ENCODE data around the gene SPATA32. TPM values are rescaled to one million over a fixed set of nuclear protein-coding genes. Genes with fewer than 3 reads are reported as not detected.

Gene SPATA32
- total RNA-seq, 1 donor from 2014 or later = 0.37 TPM

DNA sequence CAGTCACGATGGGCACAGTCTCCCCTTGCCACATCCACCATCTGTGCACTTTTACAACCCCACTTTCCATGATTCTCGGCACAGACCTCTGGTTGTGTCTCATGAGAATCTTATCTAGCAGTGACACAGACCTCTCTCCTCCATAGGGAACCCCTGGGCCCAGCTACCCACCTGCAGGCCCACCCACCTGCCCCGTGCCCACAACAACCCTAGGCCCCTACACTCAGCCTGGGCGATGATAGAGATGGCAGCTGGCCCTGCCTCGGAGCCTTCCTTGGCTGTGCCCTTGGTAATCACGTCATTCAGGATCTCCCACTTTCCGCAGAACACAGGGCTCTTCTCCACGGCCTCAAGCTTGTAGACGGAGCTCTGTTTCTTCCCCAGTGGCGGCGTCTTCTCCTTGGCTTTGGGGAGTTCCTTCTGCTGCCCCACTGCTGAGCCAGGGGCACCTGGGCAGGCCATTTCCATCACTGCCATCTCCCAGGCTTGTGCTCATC is 28.4 kb upstream of the SPATA32 start:
- Mint-ChIP-seq H3K27me3 (ENCODE audit: low read depth) (no peaks in the 10 kb centered on the region), H3K27ac (peak overlapping the region; percentile 69), H3K4me3 (ENCODE audit: low read depth) (no peak overlapping the region), H3K9me3 (no peaks in the 10 kb centered on the region), H3K36me3 (ENCODE audit: low read depth) (peaks cover 70% of the 10 kb centered on the region), H3K4me1 (ENCODE audit: low read depth) (peaks cover 44% of the 10 kb centered on the region)
- DNase-seq (ENCODE audit: low spot score) = no peak
- intact Hi-C loops (cut with micrococcal nuclease) = no loop called here

DNA sequence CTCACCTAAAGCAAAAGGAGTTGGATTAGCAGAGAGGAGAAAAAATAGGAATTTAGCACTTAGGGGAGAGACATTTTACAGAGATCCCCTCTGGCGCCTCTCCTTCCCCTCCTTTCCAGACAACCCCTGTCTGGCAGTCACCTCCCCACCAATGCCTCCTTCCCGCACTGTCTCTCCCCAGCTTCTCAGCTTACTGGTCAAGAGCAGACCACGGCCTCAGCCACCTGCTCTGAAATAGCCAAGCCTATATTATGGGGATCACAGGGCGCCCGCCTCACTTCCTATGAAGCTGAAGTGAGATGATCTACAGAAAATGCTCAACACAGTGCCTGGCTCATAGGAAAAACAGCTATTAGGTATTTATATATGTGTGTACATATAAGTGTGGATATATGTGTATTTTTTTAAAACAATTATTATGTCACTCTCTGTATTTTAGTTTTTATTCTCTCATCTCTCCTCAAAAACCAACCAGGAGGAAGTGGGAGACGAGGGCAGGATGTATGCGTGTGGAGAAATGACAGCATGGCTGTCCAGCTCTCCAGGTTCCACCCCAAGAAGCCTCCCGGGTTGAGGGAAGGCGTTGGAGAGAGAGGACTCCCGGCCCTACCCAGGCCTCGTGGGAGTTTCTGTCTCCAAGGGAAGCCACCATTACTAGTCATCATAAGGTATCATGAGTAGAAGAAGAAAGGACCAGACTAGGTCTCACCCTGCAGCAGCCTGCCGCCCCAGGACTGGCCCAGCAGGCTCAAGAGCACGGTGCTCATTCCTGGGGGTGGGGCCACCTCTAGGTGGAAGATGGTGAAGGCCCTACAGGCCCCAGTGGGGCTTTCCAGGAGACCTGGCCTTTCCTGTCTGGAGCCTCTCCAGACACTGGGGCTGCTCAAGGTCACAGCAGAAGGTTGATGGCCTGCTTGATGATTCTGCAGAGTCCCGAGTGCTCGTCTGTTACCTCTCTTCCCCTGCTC is 27.7 kb upstream of the SPATA32 start:
- no peaks in the 10 kb centered on the region for H3K9me3 Mint-ChIP-seq
- peak overlapping the region; percentile 69 for H3K27ac Mint-ChIP-seq
- peaks cover 41% of the 10 kb centered on the region for H3K4me1 Mint-ChIP-seq (ENCODE audit: low read depth)
- intact Hi-C loops (cut with micrococcal nuclease) = no loop called here
- H3K36me3 Mint-ChIP-seq (ENCODE audit: low read depth) = peaks cover 73% of the 10 kb centered on the region
- DNase-seq (ENCODE audit: low spot score) = no peak
- no peaks in the 10 kb centered on the region for H3K27me3 Mint-ChIP-seq (ENCODE audit: low read depth)
- H3K4me3 Mint-ChIP-seq (ENCODE audit: low read depth) = no peak overlapping the region

DNA sequence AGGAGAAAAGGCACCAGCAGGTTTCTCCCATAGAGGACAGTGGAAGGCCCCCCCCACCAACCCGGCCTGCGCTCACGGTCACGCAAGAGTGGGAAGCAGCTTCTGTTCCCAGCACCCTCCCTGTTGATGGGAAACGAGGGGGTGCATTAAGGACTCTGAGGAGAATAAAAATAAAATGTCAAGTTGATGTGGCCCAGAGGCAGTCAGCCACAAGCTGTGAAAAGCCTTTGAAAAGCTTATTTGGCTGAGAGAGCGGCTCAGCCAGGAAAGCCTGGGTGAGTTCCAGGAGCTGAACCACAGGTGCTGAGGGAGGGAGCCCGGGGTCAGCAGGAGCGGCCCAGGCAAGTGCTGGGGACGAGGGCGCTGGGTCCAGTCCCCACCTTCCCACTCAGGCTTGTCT is 26.9 kb upstream of the SPATA32 start:
- Mint-ChIP-seq H3K27me3 (ENCODE audit: low read depth) (no peaks in the 10 kb centered on the region), H3K9me3 (no peaks in the 10 kb centered on the region), H3K36me3 (ENCODE audit: low read depth) (peaks cover 78% of the 10 kb centered on the region), H3K27ac (peak overlapping the region; percentile 28), H3K4me1 (ENCODE audit: low read depth) (peaks cover 35% of the 10 kb centered on the region), H3K4me3 (ENCODE audit: low read depth) (no peak overlapping the region)
- no peak for DNase-seq (ENCODE audit: low spot score)
- intact Hi-C loops (cut with micrococcal nuclease) = no loop called here

- intact Hi-C loops (cut with micrococcal nuclease) = no loop called here
- Mint-ChIP-seq H3K36me3 (ENCODE audit: low read depth) (peaks cover 79% of the 10 kb centered on the region), H3K27me3 (ENCODE audit: low read depth) (no peaks in the 10 kb centered on the region), H3K9me3 (no peaks in the 10 kb centered on the region), H3K27ac (no peak overlapping the region), H3K4me1 (ENCODE audit: low read depth) (peaks cover 26% of the 10 kb centered on the region), H3K4me3 (ENCODE audit: low read depth) (no peak overlapping the region)
- DNase-seq (ENCODE audit: low spot score) = no peak
These were observed 25.9 kb upstream of the SPATA32 start for GRCh38 chr17:45287526-45288500.

DNA sequence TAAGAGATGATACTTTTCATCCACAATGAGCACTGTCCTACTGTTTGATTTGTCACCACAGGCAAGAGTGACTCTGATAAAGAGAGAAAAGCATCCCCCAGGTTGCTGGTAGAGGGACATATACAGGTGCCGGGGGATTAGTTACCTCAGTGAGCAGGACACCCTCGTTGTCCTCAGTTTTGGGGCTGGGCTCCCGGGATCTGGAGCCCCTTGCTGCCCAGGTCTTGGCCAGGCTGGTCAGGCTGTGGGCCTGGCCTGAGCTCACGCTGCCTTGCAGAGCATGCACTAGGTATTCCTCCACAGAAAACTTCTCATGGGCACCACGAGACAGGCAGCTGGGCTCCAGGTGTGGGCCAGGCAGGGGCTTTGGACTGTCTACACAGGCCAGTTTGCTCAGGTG is 24.4 kb upstream of the SPATA32 start:
- peaks cover 83% of the 10 kb centered on the region for H3K36me3 Mint-ChIP-seq (ENCODE audit: low read depth)

DNA sequence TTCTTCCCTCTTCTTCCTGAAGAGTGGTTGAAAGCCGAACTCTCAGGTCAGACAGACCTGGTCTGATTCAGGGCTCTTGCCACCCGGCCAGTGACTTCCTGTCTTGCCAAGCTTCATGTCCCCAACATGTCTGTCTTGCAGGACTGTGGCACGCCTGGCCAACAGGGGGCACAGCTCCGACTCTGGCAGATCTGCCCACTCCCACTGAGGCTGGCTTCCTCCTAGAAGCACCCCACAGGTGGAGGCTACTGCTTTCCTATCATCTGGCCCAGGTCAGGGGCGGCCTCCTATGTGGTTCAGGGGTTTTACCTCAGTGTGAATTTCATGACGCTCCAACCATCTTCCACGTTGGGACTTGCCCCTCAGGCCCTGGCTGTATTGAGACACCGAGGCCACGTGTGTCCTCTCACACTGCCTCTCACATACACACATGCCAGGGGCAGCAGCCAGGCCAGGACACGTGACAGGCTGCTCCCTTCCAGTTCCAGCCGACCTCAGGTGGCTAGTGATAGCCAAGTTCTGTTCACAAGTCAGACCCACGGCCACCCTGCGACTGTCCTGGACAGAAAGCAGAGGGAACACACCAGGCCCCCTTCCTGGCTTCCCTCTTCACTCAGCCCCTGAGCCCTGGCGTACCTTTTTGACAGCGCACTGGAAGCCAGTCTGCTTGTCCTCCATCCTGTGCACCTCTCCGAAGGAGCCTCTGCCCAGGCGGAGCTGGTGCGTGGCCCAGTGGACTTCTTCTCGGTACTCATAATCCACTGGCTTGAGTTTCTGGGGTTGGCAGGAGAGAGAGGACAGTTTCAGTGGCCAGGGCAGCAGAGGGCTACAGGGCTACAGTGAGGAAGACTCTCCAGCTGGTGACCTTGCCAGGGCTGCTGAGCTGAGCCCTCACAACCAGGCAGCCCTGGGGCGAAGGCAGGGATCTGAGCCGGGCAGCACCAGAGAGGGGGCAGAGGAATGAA is 22.6 kb upstream of the SPATA32 start:
- Mint-ChIP-seq H3K4me3 (ENCODE audit: low read depth) (no peak overlapping the region), H3K9me3 (no peaks in the 10 kb centered on the region), H3K36me3 (ENCODE audit: low read depth) (peaks cover 74% of the 10 kb centered on the region), H3K4me1 (ENCODE audit: low read depth) (peaks cover 7% of the 10 kb centered on the region), H3K27me3 (ENCODE audit: low read depth) (no peaks in the 10 kb centered on the region), H3K27ac (peak overlapping the region; percentile 69)
- intact Hi-C loops (cut with micrococcal nuclease) = no loop called here
- no peak for DNase-seq (ENCODE audit: low spot score)

More for the DNA sequence above, 24.4 kb upstream of the SPATA32 start:
- no peaks in the 10 kb centered on the region for H3K9me3 Mint-ChIP-seq
- H3K4me1 Mint-ChIP-seq (ENCODE audit: low read depth) = peaks cover 20% of the 10 kb centered on the region
- no peak overlapping the region for H3K4me3 Mint-ChIP-seq (ENCODE audit: low read depth)
- no peak for DNase-seq (ENCODE audit: low spot score)
- H3K27me3 Mint-ChIP-seq (ENCODE audit: low read depth) = no peaks in the 10 kb centered on the region
- H3K27ac Mint-ChIP-seq = peak overlapping the region; percentile 1
- intact Hi-C loops (cut with micrococcal nuclease) = no loop called here

DNA sequence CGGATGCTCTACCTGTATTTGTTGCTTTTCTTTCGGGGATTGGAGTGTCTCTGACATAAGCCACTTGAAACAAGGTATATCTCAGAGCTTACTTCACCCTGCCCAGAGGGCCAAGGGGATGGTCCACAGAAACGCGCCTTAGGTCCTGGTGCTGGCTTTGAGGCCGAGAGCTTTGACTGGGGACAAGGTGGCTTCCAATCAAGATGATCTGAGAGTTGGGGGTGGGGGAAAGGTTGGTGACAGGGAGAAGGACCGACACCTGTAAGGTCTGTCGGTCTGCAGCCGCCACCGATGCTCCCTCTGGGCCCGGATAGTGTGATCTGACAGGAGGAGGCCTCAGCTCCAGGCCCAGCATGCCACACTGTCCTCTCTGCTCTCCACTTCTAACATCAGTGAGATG is 21.8 kb upstream of the SPATA32 start:
- DNase-seq (ENCODE audit: low spot score) = no peak
- Mint-ChIP-seq H3K27me3 (ENCODE audit: low read depth) (no peaks in the 10 kb centered on the region), H3K36me3 (ENCODE audit: low read depth) (peaks cover 72% of the 10 kb centered on the region), H3K4me3 (ENCODE audit: low read depth) (no peak overlapping the region), H3K9me3 (no peaks in the 10 kb centered on the region), H3K4me1 (ENCODE audit: low read depth) (peaks cover 5% of the 10 kb centered on the region), H3K27ac (peak overlapping the region; percentile 54)
- intact Hi-C loops (cut with micrococcal nuclease) = no loop called here

DNA sequence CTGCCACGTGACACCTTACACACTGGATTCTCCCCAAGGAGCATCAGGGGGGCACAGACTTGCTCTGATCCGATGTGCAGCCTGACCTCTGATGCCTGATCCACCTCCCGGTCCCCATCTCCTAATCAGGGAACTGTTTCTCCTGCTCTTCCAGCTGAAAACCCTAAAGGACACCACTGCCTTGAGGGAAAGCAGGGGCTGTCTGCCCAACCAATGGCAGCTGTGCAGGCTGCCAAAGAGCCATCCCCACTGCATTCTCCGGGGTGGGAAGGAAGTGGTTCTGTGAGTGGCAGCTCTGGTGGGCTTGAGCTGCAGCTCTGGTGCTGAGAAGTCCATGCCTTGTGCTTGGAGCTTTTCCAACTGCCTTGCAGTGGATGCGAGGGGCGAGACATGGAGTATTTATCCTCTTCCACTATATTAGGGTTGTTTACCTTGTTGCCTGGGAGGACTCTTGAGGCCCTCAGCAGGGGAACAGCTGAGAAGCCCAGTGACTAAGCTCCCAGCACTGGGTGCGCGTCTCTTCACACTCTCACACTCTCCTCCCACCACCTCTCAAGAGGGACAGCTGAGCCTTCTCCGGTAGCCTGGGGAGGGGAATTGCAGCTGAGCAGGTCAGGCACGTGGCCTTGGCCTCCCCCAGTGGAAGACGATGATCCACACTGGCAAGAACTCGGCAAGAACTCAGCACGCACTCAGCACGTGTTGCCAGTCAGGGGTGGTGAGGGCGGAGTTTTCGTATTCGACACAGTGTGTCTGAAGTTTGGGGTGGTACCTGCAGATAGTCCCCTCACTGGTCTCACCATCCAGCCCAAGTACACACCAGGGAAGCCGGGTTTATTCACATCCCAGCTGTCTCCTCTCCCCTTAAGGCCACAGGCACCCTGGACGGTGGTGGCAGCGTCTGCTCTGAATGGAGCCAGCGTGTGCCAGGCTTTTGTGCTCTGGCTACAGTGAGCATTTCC is 21.1 kb upstream of the SPATA32 start:
- intact Hi-C loops (cut with micrococcal nuclease) = no loop called here
- H3K4me3 Mint-ChIP-seq (ENCODE audit: low read depth) = no peak overlapping the region
- DNase-seq (ENCODE audit: low spot score) = no peak
- no peaks in the 10 kb centered on the region for H3K9me3 Mint-ChIP-seq
- H3K27ac Mint-ChIP-seq = peak overlapping the region; percentile 8
- H3K4me1 Mint-ChIP-seq (ENCODE audit: low read depth) = peaks cover 7% of the 10 kb centered on the region
- no peaks in the 10 kb centered on the region for H3K27me3 Mint-ChIP-seq (ENCODE audit: low read depth)
- peaks cover 70% of the 10 kb centered on the region for H3K36me3 Mint-ChIP-seq (ENCODE audit: low read depth)

DNA sequence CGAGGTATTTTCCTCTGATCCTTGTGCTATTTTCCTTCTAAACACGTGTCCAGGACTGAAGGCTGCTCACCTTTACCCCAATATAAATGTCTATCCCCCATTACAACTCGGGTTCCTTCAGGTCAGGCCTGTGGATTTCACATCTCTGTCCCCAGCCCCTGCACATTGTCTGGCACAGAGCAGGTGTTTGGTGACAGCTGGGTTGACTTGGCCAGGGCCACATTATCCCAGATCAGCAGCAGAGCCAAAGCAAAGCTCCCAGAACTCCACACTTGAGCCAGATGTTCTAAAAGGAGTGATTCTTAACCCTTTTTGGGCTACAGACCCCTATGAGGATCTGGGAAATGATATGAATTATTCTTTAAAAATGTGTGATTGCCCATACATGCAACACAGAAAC is 18.0 kb upstream of the SPATA32 start:
- Mint-ChIP-seq H3K27me3 (ENCODE audit: low read depth) (no peaks in the 10 kb centered on the region), H3K4me1 (ENCODE audit: low read depth) (peaks cover 15% of the 10 kb centered on the region), H3K9me3 (no peaks in the 10 kb centered on the region), H3K36me3 (ENCODE audit: low read depth) (peaks cover 58% of the 10 kb centered on the region), H3K27ac (peak overlapping the region; percentile 58), H3K4me3 (ENCODE audit: low read depth) (no peak overlapping the region)
- intact Hi-C loops (cut with micrococcal nuclease) = no loop called here
- DNase-seq (ENCODE audit: low spot score) = no peak

DNA sequence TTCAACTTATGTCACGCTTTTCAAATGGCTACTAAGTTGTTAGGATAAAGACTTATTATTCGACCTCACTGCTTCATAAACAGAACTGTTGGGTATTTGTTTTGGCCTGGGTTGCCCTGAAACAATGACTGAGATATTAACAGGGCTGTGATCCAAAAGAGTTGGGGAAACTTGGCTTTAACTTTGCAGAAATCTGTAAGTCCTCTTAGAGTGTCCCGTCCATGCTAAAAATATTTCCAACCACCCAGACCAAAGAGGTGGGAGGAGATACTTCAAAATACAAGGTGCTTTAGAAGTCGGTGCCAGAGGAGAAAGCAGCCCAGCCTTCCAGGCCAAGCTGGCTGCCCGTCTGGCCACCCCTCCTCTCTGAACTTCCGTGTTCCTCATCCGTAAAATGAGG is 16.1 kb upstream of the SPATA32 start:
- Mint-ChIP-seq H3K27ac (peak overlapping the region; percentile 27), H3K4me1 (ENCODE audit: low read depth) (peaks cover 14% of the 10 kb centered on the region), H3K36me3 (ENCODE audit: low read depth) (peaks cover 56% of the 10 kb centered on the region), H3K9me3 (no peaks in the 10 kb centered on the region), H3K27me3 (ENCODE audit: low read depth) (no peaks in the 10 kb centered on the region), H3K4me3 (ENCODE audit: low read depth) (no peak overlapping the region)
- no peak for DNase-seq (ENCODE audit: low spot score)
- intact Hi-C loops (cut with micrococcal nuclease) = loop anchor here (1.0 kb wide), 2 partner anchors 26 to 107 kb away; no protein-coding TSS in a partner anchor
